SK-N-SH (cell line): ENCODE measurements around the gene HLA-DQA2.

Experiments
- CHD2 ChIP-seq: fragments of 150-350 bp; IDR thresholded peaks from 2 replicates; pipeline ENCODE4 v1.6.1; 2018; ENCODE audit warnings: low read length; ENCODE audit not compliant: partially characterized antibody
- EP300 ChIP-seq, 2 experiments: IDR thresholded peaks; 2 replicates each; pipeline versions ENCODE4 v1.4.0 to v1.6.1; 2012; ENCODE audit warnings: borderline replicate concordance in 1 of 2, low read depth in 1 of 2, low read length in 1 of 2
- EZH2phosphoT487 ChIP-seq: fragments of 200-600 bp; sonication (generic); IDR thresholded peaks from 2 replicates; pipeline ENCODE4 v1.6.1; 2017; ENCODE audit warnings: low read depth, mixed run types, mild to moderate bottlenecking, antibody characterized with exemption, moderate library complexity, borderline replicate concordance
- MEF2A ChIP-seq: IDR thresholded peaks from 2 replicates; pipeline ENCODE4 v1.4.0; 2012; ENCODE audit warnings: low read depth, borderline replicate concordance
- NFIC ChIP-seq: IDR thresholded peaks from 2 replicates; pipeline ENCODE4 v1.4.0; 2012; ENCODE audit warnings: borderline replicate concordance
- RFX5 ChIP-seq: IDR thresholded peaks from 2 replicates; pipeline ENCODE4 v1.6.1; 2012; ENCODE audit warnings: mild to moderate bottlenecking, improper control_type of control experiment, low read length
- TAF1 ChIP-seq: IDR thresholded peaks from 2 replicates; pipeline ENCODE4 v1.6.1; 2012; ENCODE audit warnings: low read depth, mild to moderate bottlenecking, low read length, moderate library complexity, borderline replicate concordance
- YY1 ChIP-seq: IDR thresholded peaks from 2 replicates; pipeline ENCODE4 v1.4.0; 2012; ENCODE audit warnings: low read depth, mild to moderate bottlenecking
- TF ChIP-seq, protein P1 (sequence below): fragments of 200-600 bp; sonication (generic); IDR thresholded peaks from 2 replicates; pipeline ENCODE4 v1.6.1; 2017; ENCODE audit warnings: antibody characterized with exemption, mild to moderate bottlenecking, moderate library complexity
- TF ChIP-seq, protein P2 (sequence below): fragments of 150-350 bp; IDR thresholded peaks from 2 replicates; pipeline ENCODE4 v1.6.1; 2017; ENCODE audit warnings: antibody characterized with exemption, low read length, low read depth, borderline replicate concordance

- TF ChIP-seq, protein P1, sequence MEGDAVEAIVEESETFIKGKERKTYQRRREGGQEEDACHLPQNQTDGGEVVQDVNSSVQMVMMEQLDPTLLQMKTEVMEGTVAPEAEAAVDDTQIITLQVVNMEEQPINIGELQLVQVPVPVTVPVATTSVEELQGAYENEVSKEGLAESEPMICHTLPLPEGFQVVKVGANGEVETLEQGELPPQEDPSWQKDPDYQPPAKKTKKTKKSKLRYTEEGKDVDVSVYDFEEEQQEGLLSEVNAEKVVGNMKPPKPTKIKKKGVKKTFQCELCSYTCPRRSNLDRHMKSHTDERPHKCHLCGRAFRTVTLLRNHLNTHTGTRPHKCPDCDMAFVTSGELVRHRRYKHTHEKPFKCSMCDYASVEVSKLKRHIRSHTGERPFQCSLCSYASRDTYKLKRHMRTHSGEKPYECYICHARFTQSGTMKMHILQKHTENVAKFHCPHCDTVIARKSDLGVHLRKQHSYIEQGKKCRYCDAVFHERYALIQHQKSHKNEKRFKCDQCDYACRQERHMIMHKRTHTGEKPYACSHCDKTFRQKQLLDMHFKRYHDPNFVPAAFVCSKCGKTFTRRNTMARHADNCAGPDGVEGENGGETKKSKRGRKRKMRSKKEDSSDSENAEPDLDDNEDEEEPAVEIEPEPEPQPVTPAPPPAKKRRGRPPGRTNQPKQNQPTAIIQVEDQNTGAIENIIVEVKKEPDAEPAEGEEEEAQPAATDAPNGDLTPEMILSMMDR = no peak
- no peak for TF ChIP-seq TAF1
- TF ChIP-seq EP300 (IDR thresholded peaks at IDR 0.05; ENCODE audit: borderline replicate concordance in 1 of 2, low read depth in 1 of 2, low read length in 1 of 2) = no peak
- TF ChIP-seq YY1 = no peak
- TF ChIP-seq, protein P2, sequence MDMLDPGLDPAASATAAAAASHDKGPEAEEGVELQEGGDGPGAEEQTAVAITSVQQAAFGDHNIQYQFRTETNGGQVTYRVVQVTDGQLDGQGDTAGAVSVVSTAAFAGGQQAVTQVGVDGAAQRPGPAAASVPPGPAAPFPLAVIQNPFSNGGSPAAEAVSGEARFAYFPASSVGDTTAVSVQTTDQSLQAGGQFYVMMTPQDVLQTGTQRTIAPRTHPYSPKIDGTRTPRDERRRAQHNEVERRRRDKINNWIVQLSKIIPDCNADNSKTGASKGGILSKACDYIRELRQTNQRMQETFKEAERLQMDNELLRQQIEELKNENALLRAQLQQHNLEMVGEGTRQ = no peak
- no peak for TF ChIP-seq CHD2
- no peak for TF ChIP-seq MEF2A
- no peak for TF ChIP-seq RFX5
- no peak for TF ChIP-seq EZH2phosphoT487
- TF ChIP-seq NFIC = no peak
Observed at GRCh38 chr6:32738126-32738525, 3.1 kb upstream of the HLA-DQA2 start.
